ENCODE results near the gene WDR20. TPM values are rescaled to one million over a fixed set of nuclear protein-coding genes. Genes with fewer than 3 reads are reported as not detected.

The WDR20 gene
- total and polyA plus RNA-seq, 2 donors (not counting 1 experiment from before 2014, with no cell fraction given) = 12.4 to 64.0 TPM

- H3K79me2 ChIP-seq (ENCODE audit: control insufficient read depth, insufficient read depth, low read length) = peaks cover 9% of the 10 kb centered on the region
- CTCF ChIA-PET = interaction anchor here (0.6 kb wide), 1 partner anchor 30 kb away, joined by 3 read pairs; no protein-coding TSS in a partner anchor
- ATAC-seq (ENCODE audit: low read depth) (no peak), DNase-seq (no peak)
- no peak overlapping the region for H3K9ac ChIP-seq (ENCODE audit: low read length)
- H2AFZ ChIP-seq (ENCODE audit: insufficient read depth, low read depth, low read length, poor library complexity, severe bottlenecking) = no peak overlapping the region
- no peak overlapping the region for H3K4me3 ChIP-seq (ENCODE audit: control extremely low read depth in 1 of 5, extremely low read depth in 1 of 5, insufficient read depth in 1 of 5, low read depth in 2 of 5, low read length in 4 of 5)
- H3K9me3 ChIP-seq (ENCODE audit: control extremely low read depth in 1 of 3, control insufficient read depth in 2 of 3, insufficient read depth in 1 of 3, low read length in 2 of 3) = no peaks in the 10 kb centered on the region
- TF ChIP-seq EZH2 (IDR thresholded peaks at IDR 0.05; ENCODE audit: borderline replicate concordance, insufficient read depth, low read depth, low read length, poor library complexity, severe bottlenecking) = no peak
- no peak for TF ChIP-seq CTCF (IDR thresholded peaks at IDR 0.05)
- peaks cover 0 to 2% of the 10 kb centered on the region in 2 experiments for H3K36me3 ChIP-seq (replicated peaks in 1 of 2; ENCODE audit: control extremely low read depth in 1 of 2, control insufficient read depth in 1 of 2, extremely low read depth in 1 of 2, insufficient read depth in 2 of 2, low read length in 1 of 2)
- POLR2A ChIA-PET = interaction anchor here (0.6 kb wide), 1 partner anchor 200 kb away, joined by 4 read pairs; no protein-coding TSS in a partner anchor
- H3K27ac ChIP-seq (ENCODE audit: low read length in 2 of 2) = no peak overlapping the region
- peaks cover 13 to 18% of the 10 kb centered on the region in 2 donors for H3K4me1 ChIP-seq (ENCODE audit: control insufficient read depth in 2 of 2, insufficient read depth in 2 of 2, low read length in 2 of 2)
- no peaks in the 10 kb centered on the region for H3K9me3 Mint-ChIP-seq (ENCODE audit: insufficient read depth)
- WGBS (ENCODE audit: insufficient coverage) = 100% methylated on average over 2 of the region's 3 CpGs
- peaks cover 28% of the 10 kb centered on the region for H3K4me1 Mint-ChIP-seq
- H3K27me3 Mint-ChIP-seq = no peaks in the 10 kb centered on the region
- H3K27me3 ChIP-seq (replicated peaks in 1 of 4; ENCODE audit: control extremely low read depth in 1 of 4, control insufficient read depth in 3 of 4, insufficient read depth in 4 of 4, low read length in 3 of 4) = no peaks in the 10 kb centered on the region
- intact Hi-C loops (cut with micrococcal nuclease) = no loop called here
- H3K4me2 ChIP-seq (replicated peaks; ENCODE audit: low read depth, low read length, poor library complexity, severe bottlenecking) = no peak overlapping the region
- H3K4me3 Mint-ChIP-seq = peak overlapping the region; percentile 60
- H4K20me1 ChIP-seq (ENCODE audit: control insufficient read depth, insufficient read depth, low read length, poor library complexity, severe bottlenecking) = peaks cover 2% of the 10 kb centered on the region
- H3K27ac Mint-ChIP-seq = peak overlapping the region; percentile 53
These were observed 49.0 kb upstream of the WDR20 start for GRCh38 chr14:102090713-102091112.

GRCh38 chr14:102092806-102093205, 46.9 kb upstream of the WDR20 start:
- no peaks in the 10 kb centered on the region for H3K36me3 ChIP-seq (replicated peaks in 1 of 2; ENCODE audit: control extremely low read depth in 1 of 2, control insufficient read depth in 1 of 2, extremely low read depth in 1 of 2, insufficient read depth in 2 of 2, low read length in 1 of 2)
- intact Hi-C loops (cut with micrococcal nuclease) = no loop called here
- no peak overlapping the region for H3K4me3 ChIP-seq (ENCODE audit: control extremely low read depth in 1 of 5, extremely low read depth in 1 of 5, insufficient read depth in 1 of 5, low read depth in 2 of 5, low read length in 4 of 5)
- peaks cover 25% of the 10 kb centered on the region for H3K4me1 Mint-ChIP-seq
- no peaks in the 10 kb centered on the region for H3K27me3 ChIP-seq (replicated peaks in 1 of 4; ENCODE audit: control extremely low read depth in 1 of 4, control insufficient read depth in 3 of 4, insufficient read depth in 4 of 4, low read length in 3 of 4)
- 92% methylated on average over 10 of the region's 10 CpGs for WGBS (ENCODE audit: insufficient coverage)
- ATAC-seq (ENCODE audit: low read depth) (no peak), DNase-seq (no peak)
- no peaks in the 10 kb centered on the region for H3K79me2 ChIP-seq (ENCODE audit: control insufficient read depth, insufficient read depth, low read length)
- peaks cover 8 to 13% of the 10 kb centered on the region in 2 donors for H3K4me1 ChIP-seq (ENCODE audit: control insufficient read depth in 2 of 2, insufficient read depth in 2 of 2, low read length in 2 of 2)
- TF ChIP-seq CTCF (IDR thresholded peaks at IDR 0.05) (no peak), EZH2 (IDR thresholded peaks at IDR 0.05; ENCODE audit: borderline replicate concordance, insufficient read depth, low read depth, low read length, poor library complexity, severe bottlenecking) (no peak)
- H3K27ac Mint-ChIP-seq = no peak overlapping the region
- no peaks in the 10 kb centered on the region for H4K20me1 ChIP-seq (ENCODE audit: control insufficient read depth, insufficient read depth, low read length, poor library complexity, severe bottlenecking)
- H3K27me3 Mint-ChIP-seq = no peaks in the 10 kb centered on the region
- no peaks in the 10 kb centered on the region for H3K9me3 Mint-ChIP-seq (ENCODE audit: insufficient read depth)
- no peak overlapping the region for H3K27ac ChIP-seq (ENCODE audit: low read length in 2 of 2)
- H3K9ac ChIP-seq (ENCODE audit: low read length) = no peak overlapping the region
- no peaks in the 10 kb centered on the region for H3K9me3 ChIP-seq (ENCODE audit: control extremely low read depth in 1 of 3, control insufficient read depth in 2 of 3, insufficient read depth in 1 of 3, low read length in 2 of 3)
- no peak overlapping the region for H3K4me3 Mint-ChIP-seq
- CTCF ChIA-PET = interaction anchor here (0.7 to 1.7 kb wide), 3 partner anchors 13 to 455 kb away, joined by 3 to 5 read pairs (median 4); no protein-coding TSS in a partner anchor
- POLR2A ChIA-PET = interaction anchor here (0.7 kb wide), 1 partner anchor 328 kb away, joined by 4 read pairs; no protein-coding TSS in a partner anchor
- H3K4me2 ChIP-seq (replicated peaks; ENCODE audit: low read depth, low read length, poor library complexity, severe bottlenecking) = no peak overlapping the region
- H2AFZ ChIP-seq (ENCODE audit: insufficient read depth, low read depth, low read length, poor library complexity, severe bottlenecking) = no peak overlapping the region
